Motor neuron (in vitro differentiated cells): ENCODE results near the gene P2RX3. TPM values are rescaled to one million over a fixed set of nuclear protein-coding genes. Genes with fewer than 3 reads are reported as not detected.
A peak's percentile ranks its signal among the peaks of the same experiment; 100 is the strongest.
"Not testable (repeated sequence)": the region's sequence is repeated elsewhere in the genome, so short reads cannot be mapped to it uniquely, and the experiment has no call there.

Experiments used
- ATAC-seq, 8 experiments: fragments of 200-7000 bp; cut with Tn5 transposase; replicated peaks in 6 of 8; 2 replicates each; pipeline ENCODE4 v1.8.0; 2021; ENCODE audit warnings: mild to moderate bottlenecking in 8 of 8, moderate library complexity in 8 of 8
- H3K27ac ChIP-seq, 2 donors: fragments of 250-450 bp; sonication (Bioruptor Pico); 2 replicates each; pipeline ENCODE4 v1.9.0; 2021; ENCODE audit warnings: antibody characterized with exemption in 2 of 2, mild to moderate bottlenecking in 2 of 2, moderate library complexity in 1 of 2
- H3K4me1 ChIP-seq, 2 donors: fragments of 250-450 bp; sonication (Bioruptor Pico); replicated peaks in 1 of 2; 2 replicates each; pipeline ENCODE4 v1.6.1; 2021; ENCODE audit warnings: antibody characterized with exemption in 2 of 2, mild to moderate bottlenecking in 2 of 2, moderate library complexity in 1 of 2
- H3K4me3 ChIP-seq, 5 donors: fragments of 250-450 bp; sonication (Bioruptor Pico); 2 replicates each; pipeline ENCODE4 v1.9.0; 2021; ENCODE audit warnings: antibody characterized with exemption in 5 of 5, mild to moderate bottlenecking in 5 of 5, moderate library complexity in 4 of 5
- WGBS, 10 experiments: fragments of 450-650 bp; shearing (Covaris generic); methylation state at CpG; one replicate each; pipeline ENCODE4 v1.0.0; 2022; 5-methylcytosine and 5-hydroxymethylcytosine counted together
- in situ Hi-C, 9 experiments: fragments of 400-800 bp; cut with MboI; loops; one replicate each; pipeline ENCODE4 v1.15.0; 2021; ENCODE audit warnings: low sequenced_read_pairs in 9 of 9, low pct_unique_long_range_greater_than_20kb in 2 of 9; ENCODE audit not compliant: unreplicated experiment in 9 of 9
- total RNA-seq, 8 experiments: library from RNA; unstranded; fragments of 300-600 nt; gene quantifications; 2 replicates each; pipeline versions ENCODE4 v1.2.3 to v1.2.4, GENCODE V29; 2022

The P2RX3 gene
- total RNA-seq: 100 to 1,000 TPM in 3 of 8 experiments, 10 to 100 TPM in 1, under 1 TPM in 2, not detected in 2; 0.36 to 153 (median 99.5) TPM

- WGBS, 10 experiments: 0 to 38% methylated on average over 1 to 2 of the region's 4 CpGs; no CpG with 5 or more reads in 8 of the 10 experiments
- Histone ChIP-seq H3K4me1 (peaks cover 49 to 50% of the 10 kb centered on the region in 2 donors), H3K4me3 (peak within 1 kb of the TSS in 4 of 5 donors; percentile 5 to 29 (median 20)), H3K27ac (peak within 1 kb of the TSS; percentile 73 to 85)
- in situ Hi-C loops: loop anchor here in 2 of 9 experiments (25.0 kb wide), 2 partner anchors 124 to 174 kb away; partner anchors contain the start of genes RTN4RL2 (in 1 of the 2) and SLC43A1 (in 1 of the 2)
- ATAC-seq: peak in 3 of 8 experiments; percentile 24 to 40 (median 25)
These were observed at the start of gene P2RX3 for GRCh38 chr11:57338142-57338541. Gene P2RX3 (plus strand): TSS chr11:57338352. CDS start chr11:57338551, 199 bp downstream.

- in situ Hi-C loops: no loop called here
- WGBS, 10 experiments: 0 to 34% (median 17%) methylated on average over 1 to 6 of the region's 11 CpGs; no CpG with 5 or more reads in 4 of the 10 experiments
- Histone ChIP-seq H3K4me3 (no peak overlapping the region), H3K4me1 (peaks cover 29 to 36% of the 10 kb centered on the region in 2 donors), H3K27ac (peak overlapping the region; percentile 48 to 62)
- ATAC-seq: peak; percentile 47 to 83 (median 78)
These were observed 49.2 kb upstream of the P2RX3 start for GRCh38 chr11:57288771-57289579.

GRCh38 chr11:57290288-57290687 lies 47.9 kb upstream of the P2RX3 start:
- Histone ChIP-seq H3K27ac (no peak overlapping the region), H3K4me1 (peaks cover 29 to 40% of the 10 kb centered on the region in 2 donors), H3K4me3 (no peak overlapping the region)
- in situ Hi-C loops: no loop called here
- no peak for ATAC-seq
- 0 to 100% (median 100%) methylated on average over 1 of the region's 1 CpG; no CpG with 5 or more reads in 1 of the 10 experiments for WGBS, 10 experiments

- H3K27ac ChIP-seq: no peak overlapping the region
- peak in 6 of 8 experiments; percentile 55 to 94 (median 65) for ATAC-seq
- H3K4me3 ChIP-seq: no peak overlapping the region
- in situ Hi-C loops: no loop called here
- H3K4me1 ChIP-seq: peaks cover 10 to 19% of the 10 kb centered on the region in 2 donors
- whole genome bisulfite sequencing, 10 experiments: 73 to 100% (median 100%) methylated on average over 1 to 2 of the region's 2 CpGs; no CpG with 5 or more reads in 3 of the 10 experiments
These were observed 43.7 kb upstream of the P2RX3 start for GRCh38 chr11:57294225-57295131.

- whole genome bisulfite sequencing, 10 experiments: 80 to 100% (median 94%) methylated on average over 1 to 3 of the region's 3 CpGs; no CpG with 5 or more reads in 4 of the 10 experiments
- in situ Hi-C loops, ATAC-seq: not testable (repeated sequence)
These were observed 41.9 kb upstream of the P2RX3 start for GRCh38 chr11:57296205-57296604.

GRCh38 chr11:57297221-57297620 lies 40.9 kb upstream of the P2RX3 start:
- in situ Hi-C loops: no loop called here
- Histone ChIP-seq H3K4me1 (peaks cover 0 to 13% of the 10 kb centered on the region in 2 donors), H3K4me3 (no peak overlapping the region), H3K27ac (no peak overlapping the region)
- no peak for ATAC-seq
- 60 to 100% (median 96%) methylated on average over 1 to 2 of the region's 2 CpGs; no CpG with 5 or more reads in 1 of the 10 experiments for WGBS, 10 experiments

More at GRCh38 chr11:57296205-57296604, 41.9 kb upstream of the P2RX3 start:
- not testable (repeated sequence) for H3K27ac ChIP-seq, H3K4me3 ChIP-seq
- H3K4me1 ChIP-seq: peaks cover 0 to 13% of the 10 kb centered on the region in 2 donors

GRCh38 chr11:57299150-57299737 lies 38.9 kb upstream of the P2RX3 start:
- ATAC-seq: no peak
- 80 to 100% (median 100%) methylated on average over 1 to 4 of the region's 5 CpGs for WGBS, 10 experiments
- H3K4me3 ChIP-seq: no peak overlapping the region
- H3K27ac ChIP-seq: no peak overlapping the region
- H3K4me1 ChIP-seq: peaks cover 0 to 4% of the 10 kb centered on the region in 2 donors
- in situ Hi-C loops: no loop called here

GRCh38 chr11:57300785-57301184 lies 37.4 kb upstream of the P2RX3 start:
- 93 to 100% (median 100%) methylated on average over 1 to 5 of the region's 10 CpGs; no CpG with 5 or more reads in 5 of the 10 experiments for WGBS, 10 experiments
- Histone ChIP-seq H3K27ac (no peak overlapping the region), H3K4me3 (no peak overlapping the region), H3K4me1 (peaks cover 0 to 10% of the 10 kb centered on the region in 2 donors)
- no peak for ATAC-seq
- in situ Hi-C loops: loop anchor here in 1 of 9 experiments (25.0 kb wide), 1 partner anchor 138 kb away; no protein-coding TSS in a partner anchor

- in situ Hi-C loops: loop anchor here in 1 of 9 experiments (25.0 kb wide), 1 partner anchor 140 kb away; no protein-coding TSS in a partner anchor
These were observed 36.3 kb upstream of the P2RX3 start for GRCh38 chr11:57301711-57302423.

GRCh38 chr11:57302489-57302888 lies 35.7 kb upstream of the P2RX3 start:
- in situ Hi-C loops: loop anchor here in 1 of 9 experiments (25.0 kb wide), 1 partner anchor 140 kb away; no protein-coding TSS in a partner anchor
- Histone ChIP-seq H3K4me3 (no peak overlapping the region), H3K27ac (no peak overlapping the region), H3K4me1 (peaks cover 0 to 10% of the 10 kb centered on the region in 2 donors)
- WGBS, 10 experiments: no CpG with 5 or more reads among the region's 15 CpGs
- ATAC-seq: no peak

More at GRCh38 chr11:57301711-57302423, 36.3 kb upstream of the P2RX3 start:
- Histone ChIP-seq H3K4me3 (no peak overlapping the region), H3K27ac (no peak overlapping the region), H3K4me1 (peaks cover 0 to 10% of the 10 kb centered on the region in 2 donors)
- WGBS, 10 experiments: 96 to 100% (median 100%) methylated on average over 1 to 4 of the region's 27 CpGs; no CpG with 5 or more reads in 6 of the 10 experiments
- no peak for ATAC-seq

GRCh38 chr11:57303280-57303989 lies 34.7 kb upstream of the P2RX3 start:
- peaks cover 0 to 10% of the 10 kb centered on the region in 2 donors for H3K4me1 ChIP-seq
- H3K27ac ChIP-seq: no peak overlapping the region
- WGBS, 10 experiments: 78 to 100% (median 85%) methylated on average over 1 to 7 of the region's 17 CpGs; no CpG with 5 or more reads in 4 of the 10 experiments
- in situ Hi-C loops: loop anchor here in 1 of 9 experiments (25.0 kb wide), 1 partner anchor 141 kb away; no protein-coding TSS in a partner anchor
- H3K4me3 ChIP-seq: no peak overlapping the region
- peak in 5 of 8 experiments; percentile 6 to 80 (median 25) for ATAC-seq
